Dermis microvascular lymphatic vessel endothelial cell (primary cell): Measurements from ENCODE around the gene ADSS2. TPM values are rescaled to one million over a fixed set of nuclear protein-coding genes. Genes with fewer than 3 reads are reported as not detected.
"Not testable (repeated sequence)": the region's sequence is repeated elsewhere in the genome, so short reads cannot be mapped to it uniquely, and the experiment has no call there.

Experiments used
- DNase-seq, 2 donors: peaks; one replicate each; pipeline versions ENCODE4 v3.0.0 to v3.0.0-alpha.2; 2010; ENCODE audit warnings: low read depth in 2 of 2
- total RNA-seq: library from RNA; depleted of rRNA; stranded (reverse); fragments of >200 nt; gene quantifications from 2 replicates; pipeline ENCODE4 v1.2.1, GENCODE V29; 2014

Gene ADSS2
- 61.0 and 68.1 TPM in 2 replicates for total RNA-seq

DNA sequence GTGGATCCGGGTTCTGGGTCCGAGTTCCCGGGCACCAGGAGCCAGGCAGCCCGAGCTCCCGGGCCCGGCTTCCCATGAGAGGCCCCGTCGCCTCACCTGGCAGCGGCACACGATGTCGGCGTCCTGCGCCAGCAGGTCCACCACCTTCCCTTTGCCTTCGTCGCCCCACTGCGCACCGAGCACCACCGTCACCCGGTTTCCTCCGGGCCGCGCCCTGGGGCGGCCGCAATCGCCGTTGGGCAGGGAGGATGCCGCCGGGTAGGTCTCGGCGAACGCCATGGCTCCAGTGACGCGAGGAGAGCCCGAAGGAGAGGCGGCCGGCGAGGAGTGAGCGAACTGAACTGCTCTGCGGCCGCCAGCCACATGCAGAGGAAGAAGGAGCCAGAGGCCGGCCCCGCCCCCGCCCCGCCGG, at the start of gene ADSS2:
TSS of gene ADSS2 (minus strand) at position 371 of the 412 bp plus-strand sequence. CDS start at position 279, 92 bp downstream.
- no peak for DNase-seq

DNA sequence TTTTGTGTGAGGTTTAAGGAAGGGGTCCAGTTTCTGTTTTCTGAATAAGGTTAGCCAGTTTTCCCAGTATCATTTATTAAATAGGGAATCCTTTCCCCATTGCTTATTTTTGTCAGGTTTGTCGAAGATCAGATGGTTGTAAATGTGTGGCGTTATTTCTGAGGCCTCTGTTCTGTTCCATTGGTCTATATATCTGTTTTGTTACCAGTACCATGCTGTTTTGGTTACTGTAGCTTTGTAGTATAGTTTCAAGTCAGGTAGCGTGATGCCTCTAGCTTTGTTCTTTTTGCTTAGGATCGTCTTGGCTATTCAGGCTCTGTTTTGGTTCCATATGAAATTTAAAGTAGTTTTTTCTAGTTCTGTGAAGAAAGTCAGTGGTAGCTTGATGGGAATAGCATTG, 48.8 kb upstream of the ADSS2 start:
- not testable (repeated sequence) for DNase-seq

DNA sequence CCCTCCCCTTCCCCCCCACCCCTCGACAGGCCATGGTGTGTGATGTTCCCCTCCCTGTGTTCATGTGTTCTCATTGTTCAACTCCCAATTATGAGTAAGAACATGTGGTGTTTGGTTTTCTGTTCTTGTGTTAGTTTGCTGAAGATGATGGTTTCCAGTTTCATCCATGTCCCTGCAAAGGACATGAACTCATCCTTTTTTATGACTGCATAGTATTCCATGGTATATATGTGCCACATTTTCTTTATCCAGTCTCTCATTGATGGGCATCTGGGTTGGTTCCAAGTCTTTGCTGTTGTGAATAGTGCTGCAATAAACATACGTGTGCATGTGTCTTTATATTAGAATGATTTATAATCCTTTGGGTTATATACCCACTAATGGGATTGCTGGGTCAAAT, 47.8 kb upstream of the ADSS2 start:
- DNase-seq, result not testable (repeated sequence)

DNA sequence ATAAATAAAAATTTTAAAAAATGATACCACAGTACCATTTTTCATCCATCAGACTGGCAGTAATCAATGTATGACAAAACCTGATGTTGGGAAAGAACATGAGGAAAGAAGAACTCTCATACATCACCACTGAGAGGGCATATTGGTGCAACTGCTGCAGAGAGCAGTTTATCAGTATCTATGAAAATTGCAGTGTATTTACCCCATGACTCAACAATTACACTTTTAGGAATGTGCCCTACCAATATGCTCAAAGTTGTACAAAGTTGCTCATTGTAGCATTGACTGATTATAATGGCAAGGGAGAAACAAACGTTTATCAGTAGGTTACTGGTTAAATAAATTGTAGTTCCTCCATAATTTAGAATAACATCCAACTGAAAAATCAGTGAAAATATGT, 46.1 kb upstream of the ADSS2 start:
- no peak for DNase-seq

DNA sequence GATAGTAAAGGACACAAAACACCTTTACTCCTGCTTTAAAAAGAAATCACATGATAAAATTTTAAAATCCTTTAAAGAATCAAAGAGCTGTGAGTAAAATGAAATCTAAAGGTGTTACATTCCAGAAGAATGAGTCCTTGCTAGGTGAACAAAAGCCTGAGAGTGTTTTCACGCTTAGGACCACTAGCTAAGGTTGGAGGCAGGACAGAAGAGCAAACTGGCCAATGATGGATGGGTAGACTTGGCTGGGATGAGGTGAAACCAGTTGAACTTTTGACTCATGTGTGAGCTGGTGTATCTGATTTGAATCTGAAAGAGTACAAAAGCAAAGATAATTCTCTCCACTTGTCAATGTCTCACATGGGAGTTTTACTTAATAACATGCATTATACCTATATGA, 44.5 kb upstream of the ADSS2 start:
- DNase-seq, result no peak

DNA sequence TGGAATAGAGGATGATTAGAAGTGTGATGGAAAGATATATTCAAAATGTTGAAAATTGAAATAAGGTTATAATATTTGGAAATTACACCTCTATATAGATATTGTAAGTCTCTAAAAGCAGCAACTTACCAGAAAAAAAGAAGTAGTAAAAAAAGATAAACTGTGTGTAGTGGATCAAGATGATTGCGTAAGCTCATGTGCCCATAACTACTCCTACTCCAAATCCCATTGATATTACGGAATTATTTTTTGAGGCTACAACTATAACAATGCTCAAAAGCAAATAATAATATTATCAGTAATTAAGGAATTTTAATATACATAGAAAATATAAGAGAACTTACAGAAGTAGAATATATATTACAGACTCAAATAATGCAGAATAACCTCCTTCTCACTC, 42.9 kb upstream of the ADSS2 start:
- no peak for DNase-seq

DNA sequence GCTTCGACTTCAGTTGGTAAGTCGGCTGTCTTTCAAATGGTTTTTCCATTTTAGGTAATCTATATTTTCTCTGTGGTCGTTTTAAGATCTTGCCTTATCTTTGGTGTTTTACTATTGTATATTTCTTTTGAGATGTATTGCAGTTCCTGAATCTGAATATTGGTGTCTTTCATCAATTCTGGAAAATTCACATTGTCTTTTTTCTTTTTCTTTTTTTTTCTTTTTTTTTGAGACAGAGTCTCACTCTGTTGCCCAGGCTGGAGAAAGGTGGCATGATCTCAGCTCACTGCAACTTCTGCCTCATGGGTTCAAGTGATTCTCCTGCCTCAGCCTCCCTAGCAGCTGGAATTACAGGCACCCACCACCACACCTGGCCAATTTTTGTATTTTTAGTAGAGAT, 33.3 kb upstream of the ADSS2 start:
- DNase-seq, result not testable (repeated sequence)

DNA sequence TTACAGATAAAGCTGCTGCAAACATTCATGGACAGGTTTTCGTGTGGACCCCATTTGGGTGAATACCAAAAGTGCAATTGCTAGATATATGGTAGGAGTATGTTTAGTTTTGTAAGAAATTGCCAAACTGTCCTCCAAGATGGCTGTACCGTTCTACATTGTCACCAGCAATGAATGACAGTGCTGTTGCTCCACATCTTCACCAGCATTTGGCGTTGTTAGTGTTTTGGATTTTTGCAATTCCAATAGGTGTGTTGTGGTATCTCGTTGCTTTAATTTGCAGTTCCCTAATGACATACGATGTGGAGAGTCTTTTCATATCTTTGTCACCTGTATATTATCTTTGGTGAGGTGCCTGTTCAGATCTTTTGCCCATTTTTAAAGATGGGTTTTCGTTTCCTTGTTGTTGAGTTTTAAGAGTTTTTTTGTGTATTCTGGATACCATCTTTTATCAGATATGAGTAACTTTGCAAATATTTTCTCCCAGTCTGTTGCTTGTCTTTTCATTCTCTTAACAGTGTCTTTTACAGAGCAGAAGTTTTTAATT, 21.4 kb upstream of the ADSS2 start:
- DNase-seq, result no peak

DNA sequence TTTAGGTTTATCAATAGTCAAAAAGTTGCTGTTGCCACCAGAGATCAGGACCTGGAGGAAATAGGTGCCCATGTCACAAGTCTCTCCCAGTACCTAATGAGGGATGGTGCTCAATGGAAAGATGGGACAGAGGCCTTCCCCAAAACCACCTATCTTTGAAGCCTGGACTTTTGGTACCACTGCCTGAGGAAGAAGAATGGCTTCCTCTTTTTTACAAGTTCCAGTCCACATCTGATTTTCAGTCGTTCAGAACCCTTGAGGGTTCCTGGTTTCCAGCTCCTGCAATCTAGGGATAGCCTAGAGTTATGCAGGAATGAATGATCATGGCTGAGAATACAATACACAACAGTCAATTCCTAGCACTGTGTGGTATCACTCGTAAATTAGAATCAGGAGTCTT, 15.0 kb upstream of the ADSS2 start:
- DNase-seq, result no peak

DNA sequence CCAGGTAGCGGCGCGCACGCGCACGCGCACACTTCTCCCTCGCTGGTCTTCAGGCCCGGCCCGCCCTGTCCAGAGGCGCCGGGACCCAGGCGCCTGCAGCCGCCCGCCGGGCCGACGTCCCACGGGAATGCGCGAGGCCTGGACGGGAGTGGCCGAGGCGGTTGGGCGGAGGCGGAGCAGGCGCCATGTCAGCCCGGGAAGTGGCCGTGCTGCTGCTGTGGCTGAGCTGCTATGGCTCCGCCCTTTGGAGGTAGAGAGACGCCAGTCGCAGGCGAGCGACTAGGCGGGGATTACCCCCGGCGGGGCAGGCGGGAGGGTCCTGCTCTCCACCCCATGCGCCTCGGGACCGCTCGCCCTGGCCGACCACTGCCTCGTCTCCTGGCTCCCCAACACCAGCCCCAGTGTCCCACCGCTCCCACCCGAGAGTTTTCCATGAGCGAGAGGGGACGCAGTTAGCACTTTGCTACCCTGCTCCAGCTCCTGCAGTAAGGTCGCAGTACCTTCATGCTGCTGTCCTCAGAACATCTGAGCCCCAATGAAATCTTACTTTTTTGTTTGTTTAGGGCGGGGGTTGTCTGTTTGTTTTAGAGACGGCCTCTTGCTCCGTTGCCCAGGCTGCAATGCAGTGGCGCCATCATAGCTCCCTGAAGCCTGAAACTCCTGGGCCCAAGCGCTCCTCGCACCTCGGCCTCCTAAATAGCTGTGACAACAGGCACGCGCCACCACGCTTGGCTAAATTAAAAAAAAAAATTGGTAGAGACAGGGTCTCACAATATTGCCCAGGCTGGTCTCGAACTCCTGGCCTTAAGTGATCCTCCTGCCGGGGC, 9.7 kb upstream of the ADSS2 start, which contains the start of gene CATSPERE:
TSS of gene CATSPERE (plus strand) at position 29 of the 827 bp plus-strand sequence. CDS start at position 186, 157 bp downstream.
- DNase-seq, result peak; percentile 74 to 92

DNA sequence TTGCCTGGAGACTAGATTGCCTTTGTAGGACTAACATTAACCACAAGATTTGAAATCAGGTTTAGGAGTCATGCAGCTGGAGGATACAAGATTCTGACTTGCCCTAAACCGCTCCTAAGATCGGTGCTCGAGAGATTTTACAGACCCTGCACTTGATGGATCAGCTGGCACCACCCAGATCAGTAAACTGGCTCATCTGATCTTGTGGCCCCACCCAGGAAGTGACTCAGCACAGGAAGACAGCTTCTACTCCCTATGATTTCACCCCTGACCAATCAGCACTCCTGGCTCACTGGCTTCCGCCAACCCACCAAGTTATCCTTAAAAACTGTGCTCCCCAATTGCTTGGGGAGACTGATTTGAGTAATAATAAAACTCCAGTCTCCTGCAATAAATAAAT, 8.5 kb upstream of the ADSS2 start:
- no peak for DNase-seq

DNA sequence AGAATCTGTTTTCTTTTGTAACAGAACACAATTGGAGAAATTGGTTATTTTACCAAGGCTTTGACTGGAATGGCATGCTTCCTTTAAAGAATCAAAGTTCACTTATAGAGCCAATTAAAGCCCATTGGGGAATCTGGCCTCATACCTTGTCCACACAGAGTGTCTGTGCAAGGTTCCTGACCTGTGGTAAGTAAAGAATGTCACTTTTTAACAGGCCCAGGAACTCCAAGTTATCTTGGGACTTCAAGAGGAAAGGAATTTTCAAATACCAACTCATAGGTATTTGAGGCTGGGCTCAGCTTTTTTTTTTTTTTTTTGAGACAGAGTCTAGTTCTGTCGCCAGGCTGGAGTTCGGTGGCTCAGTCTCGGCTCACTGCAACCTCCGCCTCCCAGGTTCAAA, 7.1 kb upstream of the ADSS2 start:
- DNase-seq, result no peak

DNA sequence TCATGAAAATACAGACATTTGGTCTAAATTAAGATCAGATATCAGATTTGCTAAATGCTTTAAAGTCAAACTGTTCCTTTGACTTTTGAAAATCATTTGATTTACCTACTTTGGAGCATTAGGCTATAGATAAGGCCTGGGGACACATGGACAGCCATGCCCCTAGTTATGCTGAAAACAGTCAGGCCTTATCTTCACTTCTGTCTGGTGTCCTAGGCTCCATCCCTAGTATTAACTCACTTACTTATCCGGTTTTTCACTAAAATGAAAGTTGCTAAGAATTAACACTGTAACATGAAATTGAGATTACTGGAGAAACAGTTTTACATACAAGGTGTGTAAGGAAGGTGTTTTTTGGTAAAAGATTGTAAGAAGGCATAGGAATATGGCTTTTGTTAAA, 4.9 kb upstream of the ADSS2 start:
- DNase-seq, result no peak

DNA sequence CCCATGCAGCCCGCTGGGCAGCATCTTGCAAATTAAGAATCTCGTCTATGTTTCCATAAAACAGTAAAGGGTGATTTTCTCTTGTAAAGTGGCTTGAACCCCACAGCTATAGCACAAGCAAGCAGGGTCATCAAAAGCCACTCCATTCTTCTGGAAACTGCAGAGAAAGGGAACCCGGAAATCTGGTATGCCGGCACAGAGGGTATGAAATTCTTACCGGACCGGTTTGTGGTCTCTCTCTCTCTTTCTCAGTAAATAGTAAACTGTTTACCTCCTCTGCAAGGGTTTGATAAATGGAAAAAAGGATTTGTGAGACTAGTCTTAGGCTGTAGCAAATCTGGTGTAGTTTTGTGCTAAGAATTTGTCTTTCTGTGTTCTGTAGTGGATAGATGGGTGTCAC, 2.7 kb upstream of the ADSS2 start:
- no peak for DNase-seq

DNA sequence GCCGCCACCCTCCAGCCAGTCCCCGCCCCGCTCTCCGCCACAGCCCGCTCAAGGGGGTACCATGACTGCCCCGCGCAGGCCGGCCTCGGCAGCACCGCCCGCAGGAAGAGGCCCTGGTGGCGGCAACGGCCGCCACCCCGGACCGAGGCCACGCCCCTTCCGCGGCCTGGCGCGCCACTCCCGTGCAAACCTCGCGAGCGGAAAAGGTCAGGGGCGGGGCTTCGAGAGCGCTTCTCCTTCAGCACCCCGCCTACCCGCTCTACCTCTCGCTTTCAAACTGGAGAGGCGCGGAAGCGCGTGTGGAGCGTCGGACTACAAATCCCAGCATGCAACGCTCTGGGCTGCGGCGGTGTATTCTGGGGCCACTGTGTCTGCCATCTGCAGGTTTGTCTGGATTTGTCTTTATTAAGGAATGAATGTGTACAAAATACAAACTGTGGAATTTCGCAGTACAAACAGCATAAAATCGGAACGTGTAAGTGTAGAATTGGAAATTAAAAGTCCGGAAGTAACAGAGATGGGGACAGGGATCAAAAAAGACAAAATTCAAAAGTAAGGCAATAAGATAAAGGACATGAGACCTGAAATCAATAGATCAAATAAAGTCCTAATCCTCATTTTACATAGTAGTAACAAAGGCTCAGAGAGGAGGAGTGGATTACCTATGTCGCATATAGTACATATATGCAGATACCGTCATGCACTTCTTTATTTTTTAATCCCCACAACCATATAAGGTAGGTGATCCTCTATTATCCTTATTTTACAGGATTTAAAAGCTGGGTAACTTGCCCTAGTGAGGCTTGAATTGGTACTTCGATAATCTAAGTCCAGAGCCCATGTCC, 464 bp upstream of the ADSS2 start:
- DNase-seq, result peak; percentile 98 to 99

DNA sequence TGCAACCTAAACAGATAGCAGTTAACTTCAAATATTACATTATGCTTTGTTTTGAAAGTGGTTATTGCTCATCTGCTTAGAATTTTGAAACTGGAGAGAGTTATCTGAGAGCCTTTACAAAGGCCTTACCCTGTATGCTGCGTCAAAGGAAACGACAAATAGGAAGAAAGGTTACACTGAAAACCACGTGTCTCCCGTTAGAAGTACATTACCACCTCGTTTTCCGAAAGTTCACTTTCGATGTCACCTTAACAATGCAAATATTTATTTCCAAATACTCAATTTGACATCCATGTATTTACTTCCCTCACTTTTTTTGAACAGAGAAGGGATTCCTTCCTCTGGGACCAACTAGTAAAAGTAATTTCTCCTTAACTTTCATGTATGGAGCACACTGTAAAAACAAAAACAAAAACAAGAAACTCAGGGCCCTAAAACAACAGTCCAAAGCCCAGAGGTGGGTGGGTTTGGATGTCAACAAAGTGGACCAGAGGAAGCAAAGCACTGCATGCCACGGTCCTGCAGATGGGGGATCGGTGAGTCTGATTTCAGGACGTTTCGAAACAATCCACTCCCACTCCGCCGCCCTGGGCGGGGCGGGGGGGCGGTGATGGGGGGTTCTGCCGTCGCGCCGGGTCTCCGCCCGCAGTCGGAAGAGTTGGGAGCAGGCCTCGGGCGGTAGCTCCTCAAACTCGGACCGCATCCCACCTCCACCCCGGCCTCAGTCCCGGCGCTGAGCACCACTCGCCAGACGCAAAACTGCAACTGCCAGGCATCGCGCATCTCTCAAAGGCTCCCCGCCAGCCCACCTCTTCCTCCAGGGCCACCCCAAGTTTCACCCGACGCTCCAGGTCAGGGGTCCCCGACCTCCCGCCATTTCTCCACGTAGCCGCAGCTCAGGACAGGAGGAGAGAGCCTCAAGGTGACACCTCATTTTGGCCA, 841 bp downstream of the ADSS2 start:
- peak; percentile 62 to 74 for DNase-seq

DNA sequence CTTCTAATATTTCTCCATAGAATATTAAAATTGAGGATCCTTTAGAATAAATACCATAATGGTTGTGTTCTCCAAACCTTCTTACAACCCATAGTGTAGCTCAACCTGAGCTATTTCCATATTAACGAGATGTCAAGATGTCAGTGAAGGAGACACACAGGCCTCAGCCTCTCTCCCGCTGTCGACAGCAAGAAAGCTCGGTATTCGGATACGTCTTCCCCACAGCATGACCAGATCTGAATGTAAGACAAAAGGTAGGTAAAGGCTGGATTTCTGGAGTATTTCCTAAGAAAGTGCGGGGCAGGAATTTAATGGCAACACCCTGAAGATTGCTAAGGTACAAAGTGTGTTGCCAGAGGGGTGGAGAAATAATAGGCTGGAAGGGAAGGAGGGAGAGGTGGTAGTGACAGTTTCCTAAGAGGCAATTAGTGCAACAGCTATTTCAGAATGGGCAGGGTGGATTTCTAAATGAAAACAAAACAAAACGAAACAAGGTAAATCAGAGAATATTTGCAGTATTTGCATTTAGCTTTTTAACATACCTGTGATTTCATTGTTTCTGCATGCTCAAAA, 1.7 kb downstream of the ADSS2 start:
- DNase-seq, result no peak

DNA sequence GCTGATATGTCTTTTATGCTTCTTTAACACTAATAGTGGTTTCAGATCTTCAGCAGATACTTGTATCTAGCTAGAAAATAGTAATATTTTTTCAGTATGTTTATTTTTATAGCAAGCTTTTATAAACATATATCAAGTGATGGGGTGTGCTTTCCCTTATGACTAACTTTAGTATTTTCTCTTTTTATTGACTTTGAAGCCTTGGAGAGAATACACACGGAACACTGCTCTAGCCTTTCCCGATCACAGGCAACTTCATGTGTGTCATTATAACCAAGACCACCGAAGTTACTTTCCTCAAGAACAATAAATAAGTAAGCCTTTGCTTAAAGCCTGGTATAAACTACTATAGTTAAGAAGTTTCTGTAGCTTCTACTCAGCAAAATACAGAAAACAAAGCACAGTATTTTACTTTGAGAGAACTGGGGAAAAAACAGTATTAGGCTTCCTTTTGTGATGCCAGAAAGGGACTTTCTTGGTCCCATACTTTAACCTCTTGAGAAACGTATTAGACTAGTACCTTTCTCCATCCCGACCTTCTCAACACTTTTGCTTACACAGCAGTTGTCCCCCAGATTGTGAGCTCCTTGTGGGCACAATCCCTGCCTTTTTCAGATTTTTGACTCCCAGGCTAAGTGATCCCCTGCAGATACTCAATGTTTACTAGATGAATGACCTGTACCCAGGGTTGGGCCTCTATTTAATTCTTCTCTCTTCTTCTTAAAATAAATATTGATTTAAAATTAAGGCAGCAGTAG, 3.3 kb downstream of the ADSS2 start:
- peak in 1 of 2 donors; percentile 47 for DNase-seq

DNA sequence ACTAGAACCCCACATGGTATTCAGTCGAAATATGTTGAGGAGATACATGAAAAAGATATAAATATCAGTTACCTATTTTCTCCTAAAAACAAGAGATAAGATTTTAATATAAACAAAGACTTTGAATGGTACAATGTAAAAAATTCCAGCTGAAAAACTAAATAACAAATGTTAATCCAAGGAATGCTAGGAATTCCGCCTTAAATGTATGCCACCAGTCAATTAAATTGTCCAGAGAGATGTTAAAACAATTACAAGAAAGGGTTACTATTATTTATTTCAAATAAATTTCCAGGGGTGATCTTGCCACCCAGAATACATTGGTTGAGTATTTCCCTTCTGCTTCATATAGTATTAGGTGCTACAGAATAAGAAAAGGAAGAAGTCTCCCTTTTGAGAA, 4.2 kb downstream of the ADSS2 start:
- no peak for DNase-seq

DNA sequence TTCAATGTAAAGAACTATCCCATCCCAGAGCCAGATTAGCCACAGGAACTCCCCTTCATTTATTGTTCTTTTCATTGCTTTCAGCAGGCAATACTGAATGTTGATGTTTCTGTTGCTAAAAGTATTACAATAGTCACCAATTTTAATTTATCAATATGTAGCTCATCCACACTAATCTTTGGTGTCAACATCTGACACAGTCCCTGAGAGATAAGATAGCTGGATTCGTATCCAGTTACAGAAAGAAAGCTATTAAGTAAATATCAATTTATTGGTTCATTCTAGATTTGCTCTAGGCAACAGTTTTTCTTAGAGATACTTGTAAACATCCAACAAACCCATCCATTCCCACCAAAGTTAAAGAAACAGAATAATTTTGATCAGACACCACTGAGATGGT, 4.7 kb downstream of the ADSS2 start:
- DNase-seq, result no peak
